KMS-11 (cell line): ENCODE measurements around the gene TMEM106C.

ENCODE experiments used
- H2AFZ ChIP-seq: fragments of 200-600 bp; sonication (generic); 2 replicates; pipeline ENCODE4 v1.6.1; 2016; ENCODE audit warnings: antibody characterized with exemption, mixed run types, low read depth
- H3K27ac ChIP-seq: fragments of 200-600 bp; sonication (generic); 2 replicates; pipeline ENCODE4 v1.6.1; 2016; ENCODE audit warnings: mild to moderate bottlenecking, mixed run types
- H3K27me3 ChIP-seq: fragments of 200-600 bp; sonication (generic); 2 replicates; pipeline ENCODE4 v1.6.1; 2017; ENCODE audit warnings: mild to moderate bottlenecking, low read depth, mixed run types, moderate library complexity; ENCODE audit not compliant: insufficient read depth
- H3K36me3 ChIP-seq: fragments of 200-600 bp; sonication (generic); 2 replicates; pipeline ENCODE4 v1.6.1; 2017; ENCODE audit warnings: mild to moderate bottlenecking, mixed run types; ENCODE audit not compliant: insufficient read depth
- H3K4me1 ChIP-seq: fragments of 200-600 bp; sonication (generic); 2 replicates; pipeline ENCODE4 v1.6.1; 2016; ENCODE audit warnings: mild to moderate bottlenecking, low read depth, mixed run types; ENCODE audit not compliant: poor library complexity, severe bottlenecking
- H3K4me2 ChIP-seq: fragments of 200-600 bp; sonication (generic); 2 replicates; pipeline ENCODE4 v1.7.0; 2016; ENCODE audit warnings: mild to moderate bottlenecking, mixed run types
- H3K4me3 ChIP-seq: fragments of 200-600 bp; sonication (generic); IDR thresholded peaks from 2 replicates; pipeline ENCODE4 v1.6.1; 2017; ENCODE audit warnings: low read depth, low read length, mixed read lengths; ENCODE audit not compliant: insufficient read depth
- H3K79me2 ChIP-seq: fragments of 200-600 bp; sonication (generic); 2 replicates; pipeline ENCODE4 v1.6.1; 2016; ENCODE audit warnings: low read depth, mixed run types; ENCODE audit not compliant: insufficient read depth
- H3K9ac ChIP-seq: fragments of 200-600 bp; sonication (generic); 2 replicates; pipeline ENCODE4 v1.6.1; 2016; ENCODE audit warnings: mild to moderate bottlenecking, mixed run types
- H4K20me1 ChIP-seq: fragments of 200-600 bp; sonication (generic); 2 replicates; pipeline ENCODE4 v1.6.1; 2016; ENCODE audit warnings: mild to moderate bottlenecking, mixed run types; ENCODE audit not compliant: insufficient read depth
- TF ChIP-seq, protein P1 (sequence below): fragments of 200-600 bp; sonication (generic); conservative IDR thresholded peaks from 2 replicates; pipeline ENCODE4 v1.6.1; 2017; ENCODE audit warnings: low read depth, mild to moderate bottlenecking, antibody characterized with exemption, low read length, moderate library complexity, mixed read lengths

The TMEM106C gene

GRCh38 chr12:47975816-47976215 is 12.4 kb downstream of the TMEM106C start:
- no peaks in the 10 kb centered on the region for H3K79me2 ChIP-seq
- H3K9ac ChIP-seq: no peak overlapping the region
- no peaks in the 10 kb centered on the region for H3K4me1 ChIP-seq
- TF ChIP-seq, protein P1, sequence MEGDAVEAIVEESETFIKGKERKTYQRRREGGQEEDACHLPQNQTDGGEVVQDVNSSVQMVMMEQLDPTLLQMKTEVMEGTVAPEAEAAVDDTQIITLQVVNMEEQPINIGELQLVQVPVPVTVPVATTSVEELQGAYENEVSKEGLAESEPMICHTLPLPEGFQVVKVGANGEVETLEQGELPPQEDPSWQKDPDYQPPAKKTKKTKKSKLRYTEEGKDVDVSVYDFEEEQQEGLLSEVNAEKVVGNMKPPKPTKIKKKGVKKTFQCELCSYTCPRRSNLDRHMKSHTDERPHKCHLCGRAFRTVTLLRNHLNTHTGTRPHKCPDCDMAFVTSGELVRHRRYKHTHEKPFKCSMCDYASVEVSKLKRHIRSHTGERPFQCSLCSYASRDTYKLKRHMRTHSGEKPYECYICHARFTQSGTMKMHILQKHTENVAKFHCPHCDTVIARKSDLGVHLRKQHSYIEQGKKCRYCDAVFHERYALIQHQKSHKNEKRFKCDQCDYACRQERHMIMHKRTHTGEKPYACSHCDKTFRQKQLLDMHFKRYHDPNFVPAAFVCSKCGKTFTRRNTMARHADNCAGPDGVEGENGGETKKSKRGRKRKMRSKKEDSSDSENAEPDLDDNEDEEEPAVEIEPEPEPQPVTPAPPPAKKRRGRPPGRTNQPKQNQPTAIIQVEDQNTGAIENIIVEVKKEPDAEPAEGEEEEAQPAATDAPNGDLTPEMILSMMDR: no peak
- H3K27ac ChIP-seq: no peak overlapping the region
- no peaks in the 10 kb centered on the region for H3K36me3 ChIP-seq
- no peak overlapping the region for H3K4me3 ChIP-seq
- no peaks in the 10 kb centered on the region for H4K20me1 ChIP-seq
- H2AFZ ChIP-seq: no peak overlapping the region
- no peak overlapping the region for H3K4me2 ChIP-seq
- peaks cover 5% of the 10 kb centered on the region; the same call in 1 of the 2 replicates for H3K27me3 ChIP-seq

GRCh38 chr12:47977046-47977771 is 13.8 kb downstream of the TMEM106C start:
- Histone ChIP-seq H2AFZ (no peak overlapping the region), H3K27me3 (peaks cover 8% of the 10 kb centered on the region; the same call in 1 of the 2 replicates), H3K4me3 (no peak overlapping the region), H3K4me2 (no peak overlapping the region), H3K27ac (no peak overlapping the region), H3K79me2 (no peaks in the 10 kb centered on the region), H3K36me3 (no peaks in the 10 kb centered on the region), H4K20me1 (no peaks in the 10 kb centered on the region), H3K9ac (no peak overlapping the region), H3K4me1 (peaks cover 2% of the 10 kb centered on the region)
- TF ChIP-seq, protein P1: no peak

- TF ChIP-seq, protein P1: no peak
- H3K4me2 ChIP-seq: no peak overlapping the region
- no peak overlapping the region for H3K27ac ChIP-seq
These were observed 14.6 kb downstream of the TMEM106C start for GRCh38 chr12:47977772-47978597.

DNA sequence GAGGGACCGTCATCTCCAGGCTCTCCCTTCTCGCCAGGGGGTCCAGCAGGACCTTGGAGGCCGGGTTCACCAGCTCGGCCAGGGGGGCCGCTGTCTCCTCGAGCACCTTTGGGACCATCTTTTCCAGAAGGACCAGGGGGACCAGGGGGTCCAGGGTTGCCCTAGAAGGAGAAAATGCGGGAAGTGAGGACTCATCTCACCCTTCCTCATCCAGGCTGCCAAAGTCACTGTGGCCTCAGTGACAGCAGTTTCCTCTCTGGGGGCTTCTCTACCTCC is 15.1 kb downstream of the TMEM106C start:
- Histone ChIP-seq H3K27ac (no peak overlapping the region), H4K20me1 (no peaks in the 10 kb centered on the region), H3K4me3 (no peak overlapping the region), H3K79me2 (no peaks in the 10 kb centered on the region), H2AFZ (no peak overlapping the region), H3K27me3 (peaks cover 8% of the 10 kb centered on the region; the same call in 1 of the 2 replicates), H3K9ac (no peak overlapping the region), H3K4me1 (peaks cover 2% of the 10 kb centered on the region), H3K4me2 (no peak overlapping the region), H3K36me3 (no peaks in the 10 kb centered on the region)
- TF ChIP-seq, protein P1: no peak

More at GRCh38 chr12:47977772-47978597, 14.6 kb downstream of the TMEM106C start:
- no peak overlapping the region for H3K9ac ChIP-seq
- H3K36me3 ChIP-seq: no peaks in the 10 kb centered on the region
- H3K4me3 ChIP-seq: no peak overlapping the region
- H4K20me1 ChIP-seq: no peaks in the 10 kb centered on the region
- peaks cover 2% of the 10 kb centered on the region for H3K4me1 ChIP-seq
- H2AFZ ChIP-seq: no peak overlapping the region
- H3K79me2 ChIP-seq: no peaks in the 10 kb centered on the region
- peaks cover 8% of the 10 kb centered on the region; the same call in 1 of the 2 replicates for H3K27me3 ChIP-seq
